GM06990 (cell line): ENCODE results near the gene UROC1.

ENCODE experiments used
- DNase-seq: peaks from one replicate; pipeline ENCODE4 v3.0.0-alpha.2; 2011; ENCODE audit not compliant: insufficient read length; ENCODE audit errors: extremely low read depth
- H3K27me3 ChIP-seq: replicated peaks from 2 replicates; pipeline ENCODE4 v1.6.0; 2011; ENCODE audit warnings: low read length; ENCODE audit not compliant: control insufficient read depth, insufficient read depth
- H3K36me3 ChIP-seq: 2 replicates; pipeline ENCODE4 v1.5.1; 2011; ENCODE audit warnings: low read length; ENCODE audit not compliant: control insufficient read depth, insufficient read depth
- H3K4me3 ChIP-seq: replicated peaks from 2 replicates; pipeline ENCODE4 v1.5.1; 2011; ENCODE audit warnings: low read depth, mild to moderate bottlenecking, control low read depth, low read length
- CTCF ChIP-seq: IDR thresholded peaks from 2 replicates; pipeline ENCODE4 v1.5.1; 2011; ENCODE audit warnings: low read length, control low read depth, mild to moderate bottlenecking, inconsistent platforms; ENCODE audit not compliant: insufficient read depth, poor library complexity, severe bottlenecking

The UROC1 gene

GRCh38 chr3:126495786-126496185 lies 21.8 kb downstream of the UROC1 start:
- no peak for DNase-seq
- no peak overlapping the region for H3K4me3 ChIP-seq

GRCh38 chr3:126494970-126495230 lies 22.7 kb downstream of the UROC1 start:
- DNase-seq, result no peak
- Histone ChIP-seq H3K27me3 (peaks cover 3% of the 10 kb centered on the region), H3K36me3 (no peaks in the 10 kb centered on the region), H3K4me3 (no peak overlapping the region)
- no peak for TF ChIP-seq CTCF

More at GRCh38 chr3:126495786-126496185, 21.8 kb downstream of the UROC1 start:
- Histone ChIP-seq H3K36me3 (no peaks in the 10 kb centered on the region), H3K27me3 (peaks cover 3% of the 10 kb centered on the region)
- TF ChIP-seq CTCF, result no peak

GRCh38 chr3:126494204-126494969 lies 23.2 kb downstream of the UROC1 start:
- no peak for DNase-seq
- peaks cover 3% of the 10 kb centered on the region for H3K27me3 ChIP-seq
- no peak for TF ChIP-seq CTCF
- H3K4me3 ChIP-seq, result no peak overlapping the region
- no peaks in the 10 kb centered on the region for H3K36me3 ChIP-seq

- DNase-seq, result peak; percentile 26
- Histone ChIP-seq H3K36me3 (no peaks in the 10 kb centered on the region), H3K27me3 (peaks cover 3% of the 10 kb centered on the region), H3K4me3 (no peak overlapping the region)
- no peak for TF ChIP-seq CTCF
These were observed 23.8 kb downstream of the UROC1 start for GRCh38 chr3:126493739-126494138.

GRCh38 chr3:126493051-126493450 lies 24.5 kb downstream of the UROC1 start:
- Histone ChIP-seq H3K36me3 (no peaks in the 10 kb centered on the region), H3K27me3 (peaks cover 3% of the 10 kb centered on the region), H3K4me3 (no peak overlapping the region)
- DNase-seq, result no peak
- TF ChIP-seq CTCF, result no peak
